GM12873 (cell line): Measurements from ENCODE around the gene FAM180B.

ENCODE experiments used
- CTCF ChIP-seq: IDR thresholded peaks from 2 replicates; pipeline ENCODE4 v1.5.1; 2012; ENCODE audit warnings: low read depth, mild to moderate bottlenecking, moderate library complexity, low read length, control low read depth; ENCODE audit not compliant: insufficient read depth; ENCODE audit errors: missing control alignments

The FAM180B gene

GRCh38 chr11:47565340-47566148 is 20.9 kb upstream of the FAM180B start, which contains the start of gene PTPMT1:
Gene PTPMT1, plus strand, starts transcription at chr11:47565599. Its CDS starts 24 bp downstream, at chr11:47565623.
- no peak for TF ChIP-seq CTCF

GRCh38 chr11:47566149-47566698 is 20.3 kb upstream of the FAM180B start:
- TF ChIP-seq CTCF: no peak

- no peak for TF ChIP-seq CTCF
Observed at GRCh38 chr11:47569646-47570045, 16.8 kb upstream of the FAM180B start.

- TF ChIP-seq CTCF: no peak
Observed at GRCh38 chr11:47570651-47571356, 15.7 kb upstream of the FAM180B start.

GRCh38 chr11:47571357-47571729 is 15.1 kb upstream of the FAM180B start:
- TF ChIP-seq CTCF: no peak

GRCh38 chr11:47571895-47572294 is 14.6 kb upstream of the FAM180B start:
- TF ChIP-seq CTCF: no peak

- no peak for TF ChIP-seq CTCF
Observed at GRCh38 chr11:47572715-47573255, 13.7 kb upstream of the FAM180B start.
